Adrenal gland (tissue), 5 donors: Measurements from ENCODE around the gene SLIT3.

Experiments
- POLR2A ChIP-seq, 2 donors: fragments of 450-650 bp; IDR thresholded peaks; one replicate each; pipeline ENCODE4 v1.6.1; 2017; ENCODE audit warnings: antibody characterized with exemption in 2 of 2, mild to moderate bottlenecking in 2 of 2, moderate library complexity in 1 of 2
- TF ChIP-seq, protein P1 (sequence below), 6 experiments: fragments of 450-650 bp in 4 of 6; fragments of 200-600 bp in 2 of 6; sonication (generic) in 1 of 6; IDR thresholded peaks; 1 replicate in 5 of 6; 2 replicates in 1 of 6; pipeline versions ENCODE4 v1.5.1 to v1.8.0; 2016 to 2021; ENCODE audit warnings: antibody characterized with exemption in 6 of 6, mild to moderate bottlenecking in 2 of 6, moderate library complexity in 1 of 6
- donor health status: DM: no; HTN: no; CAD: no.

DNA sequence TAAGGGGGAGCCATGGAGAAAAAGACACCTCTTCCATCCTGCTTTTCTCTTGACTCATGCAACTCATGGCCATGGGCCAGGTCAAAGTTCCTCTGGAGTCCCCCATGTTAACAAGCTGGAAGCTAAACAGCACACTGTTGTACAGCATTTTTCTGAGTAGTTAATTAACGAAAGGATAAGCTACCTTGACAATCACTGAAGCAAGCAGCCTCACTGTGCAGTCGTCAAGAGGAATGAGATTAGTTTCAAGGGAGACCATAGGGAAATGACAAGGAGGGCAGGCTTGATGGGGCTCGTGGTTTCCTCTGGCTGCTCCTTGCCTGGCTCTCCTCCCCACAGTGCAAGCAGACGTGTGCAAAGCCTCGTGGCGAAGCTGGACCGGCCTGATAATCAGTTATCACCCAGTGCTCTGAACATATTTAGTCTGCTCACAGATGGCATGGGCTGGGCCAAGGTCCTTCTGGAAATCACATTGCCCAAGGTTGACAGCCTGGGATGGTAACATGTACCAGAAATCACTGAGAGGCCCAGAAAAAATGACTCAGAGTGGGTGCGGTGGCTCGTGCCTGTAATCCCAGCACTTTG lies 209.5 kb downstream of the SLIT3 start:
- TF ChIP-seq, protein P1, sequence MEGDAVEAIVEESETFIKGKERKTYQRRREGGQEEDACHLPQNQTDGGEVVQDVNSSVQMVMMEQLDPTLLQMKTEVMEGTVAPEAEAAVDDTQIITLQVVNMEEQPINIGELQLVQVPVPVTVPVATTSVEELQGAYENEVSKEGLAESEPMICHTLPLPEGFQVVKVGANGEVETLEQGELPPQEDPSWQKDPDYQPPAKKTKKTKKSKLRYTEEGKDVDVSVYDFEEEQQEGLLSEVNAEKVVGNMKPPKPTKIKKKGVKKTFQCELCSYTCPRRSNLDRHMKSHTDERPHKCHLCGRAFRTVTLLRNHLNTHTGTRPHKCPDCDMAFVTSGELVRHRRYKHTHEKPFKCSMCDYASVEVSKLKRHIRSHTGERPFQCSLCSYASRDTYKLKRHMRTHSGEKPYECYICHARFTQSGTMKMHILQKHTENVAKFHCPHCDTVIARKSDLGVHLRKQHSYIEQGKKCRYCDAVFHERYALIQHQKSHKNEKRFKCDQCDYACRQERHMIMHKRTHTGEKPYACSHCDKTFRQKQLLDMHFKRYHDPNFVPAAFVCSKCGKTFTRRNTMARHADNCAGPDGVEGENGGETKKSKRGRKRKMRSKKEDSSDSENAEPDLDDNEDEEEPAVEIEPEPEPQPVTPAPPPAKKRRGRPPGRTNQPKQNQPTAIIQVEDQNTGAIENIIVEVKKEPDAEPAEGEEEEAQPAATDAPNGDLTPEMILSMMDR (IDR thresholded peaks at IDR 0.05) = no peak
- TF ChIP-seq POLR2A (IDR thresholded peaks at IDR 0.05) = no peak
